ENCODE results near the gene SMYD5.
"Not testable (repeated sequence)": the region's sequence is repeated elsewhere in the genome, so short reads cannot be mapped to it uniquely, and the experiment has no call there.

Gene SMYD5

GRCh38 chr2:73185965-73186364, 28.1 kb upstream of the SMYD5 start:
- peaks cover 9% of the 10 kb centered on the region for H3K9me3 Mint-ChIP-seq
- H3K27me3 Mint-ChIP-seq = peaks cover 33% of the 10 kb centered on the region
- DNase-seq = no peak
- no peaks in the 10 kb centered on the region for H3K36me3 Mint-ChIP-seq (ENCODE audit: low read depth)
- H3K4me3 Mint-ChIP-seq = no peak overlapping the region
- H3K27ac Mint-ChIP-seq = no peak overlapping the region
- H3K4me1 Mint-ChIP-seq (ENCODE audit: low read depth) = no peaks in the 10 kb centered on the region

- Mint-ChIP-seq H3K4me1 (ENCODE audit: low read depth) (no peaks in the 10 kb centered on the region), H3K27me3 (peaks cover 23% of the 10 kb centered on the region), H3K9me3 (peaks cover 9% of the 10 kb centered on the region), H3K36me3 (ENCODE audit: low read depth) (no peaks in the 10 kb centered on the region), H3K4me3 (no peak overlapping the region), H3K27ac (no peak overlapping the region)
- no peak for DNase-seq
Observed at GRCh38 chr2:73187549-73187948, 26.5 kb upstream of the SMYD5 start.

DNA sequence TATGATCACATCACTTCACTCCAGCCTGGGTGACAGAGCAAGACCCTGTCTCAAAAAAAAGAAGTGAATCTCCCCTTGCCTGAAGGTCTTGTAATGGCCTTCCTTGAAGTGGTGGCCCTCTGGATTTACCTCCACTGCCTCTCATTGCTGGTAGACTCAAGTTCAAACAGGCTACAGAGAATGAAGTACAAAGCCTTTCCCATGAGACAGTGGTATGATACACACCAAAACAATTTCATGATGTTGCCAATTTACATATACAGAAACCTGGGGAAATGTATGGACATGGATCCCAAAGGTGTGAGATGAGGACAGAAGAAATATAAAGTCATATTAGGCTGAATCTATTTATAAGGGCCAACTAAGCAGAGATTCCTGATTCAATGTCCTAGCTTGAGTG, 16.5 kb upstream of the SMYD5 start:
- peaks cover 7% of the 10 kb centered on the region for H3K4me1 Mint-ChIP-seq (ENCODE audit: low read depth)
- H3K9me3 Mint-ChIP-seq = no peaks in the 10 kb centered on the region
- no peak for DNase-seq
- H3K27me3 Mint-ChIP-seq = peaks cover 48% of the 10 kb centered on the region
- no peak overlapping the region for H3K4me3 Mint-ChIP-seq
- H3K27ac Mint-ChIP-seq = no peak overlapping the region
- no peaks in the 10 kb centered on the region for H3K36me3 Mint-ChIP-seq (ENCODE audit: low read depth)

GRCh38 chr2:73200281-73200680, 13.8 kb upstream of the SMYD5 start:
- peaks cover 69% of the 10 kb centered on the region for H3K27me3 Mint-ChIP-seq

GRCh38 chr2:73202156-73203054, 11.6 kb upstream of the SMYD5 start, which contains the start of gene NOTO:
Gene NOTO (plus strand): TSS chr2:73202574. CDS start chr2:73202667, 93 bp downstream.
- H3K36me3 Mint-ChIP-seq (ENCODE audit: low read depth) = no peaks in the 10 kb centered on the region
- peaks cover 10% of the 10 kb centered on the region for H3K4me1 Mint-ChIP-seq (ENCODE audit: low read depth)
- peaks cover 73% of the 10 kb centered on the region for H3K27me3 Mint-ChIP-seq
- H3K9me3 Mint-ChIP-seq = no peaks in the 10 kb centered on the region
- H3K27ac Mint-ChIP-seq = no peak within 1 kb of the TSS
- peak within 1 kb of the TSS; percentile 31 for H3K4me3 Mint-ChIP-seq
- peak; percentile 43 for DNase-seq

More at GRCh38 chr2:73200281-73200680, 13.8 kb upstream of the SMYD5 start:
- H3K36me3 Mint-ChIP-seq (ENCODE audit: low read depth); H3K27ac Mint-ChIP-seq; H3K4me3 Mint-ChIP-seq; H3K9me3 Mint-ChIP-seq; DNase-seq: not testable (repeated sequence)
- peaks cover 10% of the 10 kb centered on the region for H3K4me1 Mint-ChIP-seq (ENCODE audit: low read depth)

GRCh38 chr2:73203055-73203681, 10.9 kb upstream of the SMYD5 start:
- Mint-ChIP-seq H3K27me3 (peaks cover 69% of the 10 kb centered on the region), H3K9me3 (no peaks in the 10 kb centered on the region), H3K36me3 (ENCODE audit: low read depth) (no peaks in the 10 kb centered on the region), H3K4me1 (ENCODE audit: low read depth) (peaks cover 10% of the 10 kb centered on the region), H3K27ac (no peak overlapping the region), H3K4me3 (no peak overlapping the region)
- DNase-seq = peak; percentile 35

GRCh38 chr2:73205611-73206010, 8.4 kb upstream of the SMYD5 start:
- peaks cover 49% of the 10 kb centered on the region for H3K27me3 Mint-ChIP-seq
- H3K9me3 Mint-ChIP-seq = no peaks in the 10 kb centered on the region
- no peak for DNase-seq
- peaks cover 9% of the 10 kb centered on the region for H3K4me1 Mint-ChIP-seq (ENCODE audit: low read depth)
- H3K4me3 Mint-ChIP-seq = no peak overlapping the region
- no peaks in the 10 kb centered on the region for H3K36me3 Mint-ChIP-seq (ENCODE audit: low read depth)
- H3K27ac Mint-ChIP-seq = no peak overlapping the region

GRCh38 chr2:73208258-73208657, 5.8 kb upstream of the SMYD5 start:
- Mint-ChIP-seq H3K27me3 (peaks cover 31% of the 10 kb centered on the region), H3K4me1 (ENCODE audit: low read depth) (peaks cover 12% of the 10 kb centered on the region), H3K36me3 (ENCODE audit: low read depth) (no peaks in the 10 kb centered on the region), H3K9me3 (no peaks in the 10 kb centered on the region), H3K4me3 (no peak overlapping the region), H3K27ac (no peak overlapping the region)
- no peak for DNase-seq

GRCh38 chr2:73210019-73210418, 4.0 kb upstream of the SMYD5 start:
- Mint-ChIP-seq H3K4me1 (ENCODE audit: low read depth) (peaks cover 21% of the 10 kb centered on the region), H3K9me3 (no peaks in the 10 kb centered on the region), H3K27ac (no peak overlapping the region), H3K4me3 (no peak overlapping the region), H3K27me3 (peaks cover 17% of the 10 kb centered on the region), H3K36me3 (ENCODE audit: low read depth) (peaks cover 9% of the 10 kb centered on the region)
- DNase-seq = no peak

- Mint-ChIP-seq H3K36me3 (ENCODE audit: low read depth) (peaks cover 10% of the 10 kb centered on the region), H3K9me3 (no peaks in the 10 kb centered on the region), H3K27me3 (peaks cover 12% of the 10 kb centered on the region), H3K4me3 (no peak overlapping the region), H3K4me1 (ENCODE audit: low read depth) (peaks cover 28% of the 10 kb centered on the region), H3K27ac (no peak overlapping the region)
- no peak for DNase-seq
Observed at GRCh38 chr2:73210696-73211095, 3.3 kb upstream of the SMYD5 start.

- peaks cover 33% of the 10 kb centered on the region for H3K4me1 Mint-ChIP-seq (ENCODE audit: low read depth)
- H3K9me3 Mint-ChIP-seq = no peaks in the 10 kb centered on the region
- peaks cover 10% of the 10 kb centered on the region for H3K36me3 Mint-ChIP-seq (ENCODE audit: low read depth)
- H3K4me3 Mint-ChIP-seq = no peak overlapping the region
- no peak overlapping the region for H3K27ac Mint-ChIP-seq
- DNase-seq = no peak
- peaks cover 3% of the 10 kb centered on the region for H3K27me3 Mint-ChIP-seq
Observed at GRCh38 chr2:73212098-73212447, 2.0 kb upstream of the SMYD5 start.

DNA sequence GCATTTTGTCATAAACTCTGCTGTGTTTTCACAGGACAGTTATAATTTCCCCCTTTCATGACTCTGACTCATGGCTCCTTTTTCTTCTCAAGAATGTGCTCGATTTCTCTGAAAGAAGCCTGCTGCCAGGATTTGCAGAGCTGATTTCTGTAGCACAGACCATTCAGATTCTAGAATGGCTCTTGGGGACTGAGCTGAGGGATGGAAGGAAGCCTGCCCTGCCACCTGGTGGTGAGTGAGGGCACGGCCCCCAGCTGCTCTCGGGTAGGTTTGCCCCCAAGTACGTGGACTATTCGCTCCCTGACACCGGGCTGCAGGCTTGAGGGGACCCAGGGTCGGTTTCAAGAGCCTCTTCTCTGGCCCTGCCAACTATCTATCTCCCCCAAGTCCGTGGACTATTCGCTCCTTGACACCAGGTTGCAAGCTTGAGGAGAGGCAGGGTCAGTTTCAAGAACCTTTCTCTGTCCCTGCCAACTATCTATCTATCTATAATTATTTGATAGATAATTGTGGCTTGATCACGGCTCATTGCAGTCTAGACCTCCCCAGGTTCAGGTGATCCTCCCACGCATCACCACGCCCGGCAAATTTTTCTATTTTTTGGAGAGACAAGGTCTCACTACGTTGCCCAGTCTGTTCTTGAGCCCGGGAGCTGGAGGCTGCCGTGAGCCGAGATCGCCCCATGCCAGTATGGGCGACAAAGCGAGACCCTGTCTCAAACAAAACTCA, 1.4 kb upstream of the SMYD5 start:
- H3K27me3 Mint-ChIP-seq = peaks cover 2% of the 10 kb centered on the region

GRCh38 chr2:73215254-73215653, 1.2 kb downstream of the SMYD5 start:
- Mint-ChIP-seq H3K27ac (peak overlapping the region; percentile 97), H3K27me3 (no peaks in the 10 kb centered on the region), H3K36me3 (ENCODE audit: low read depth) (peaks cover 30% of the 10 kb centered on the region), H3K9me3 (no peaks in the 10 kb centered on the region), H3K4me3 (peak overlapping the region; percentile 95), H3K4me1 (ENCODE audit: low read depth) (peaks cover 38% of the 10 kb centered on the region)
- no peak for DNase-seq

More for the DNA sequence above, 1.4 kb upstream of the SMYD5 start:
- H3K27ac Mint-ChIP-seq = peak overlapping the region; percentile 40
- no peak overlapping the region for H3K4me3 Mint-ChIP-seq
- H3K36me3 Mint-ChIP-seq (ENCODE audit: low read depth) = peaks cover 10% of the 10 kb centered on the region
- peak; percentile 85 for DNase-seq
- no peaks in the 10 kb centered on the region for H3K9me3 Mint-ChIP-seq
- peaks cover 35% of the 10 kb centered on the region for H3K4me1 Mint-ChIP-seq (ENCODE audit: low read depth)

DNA sequence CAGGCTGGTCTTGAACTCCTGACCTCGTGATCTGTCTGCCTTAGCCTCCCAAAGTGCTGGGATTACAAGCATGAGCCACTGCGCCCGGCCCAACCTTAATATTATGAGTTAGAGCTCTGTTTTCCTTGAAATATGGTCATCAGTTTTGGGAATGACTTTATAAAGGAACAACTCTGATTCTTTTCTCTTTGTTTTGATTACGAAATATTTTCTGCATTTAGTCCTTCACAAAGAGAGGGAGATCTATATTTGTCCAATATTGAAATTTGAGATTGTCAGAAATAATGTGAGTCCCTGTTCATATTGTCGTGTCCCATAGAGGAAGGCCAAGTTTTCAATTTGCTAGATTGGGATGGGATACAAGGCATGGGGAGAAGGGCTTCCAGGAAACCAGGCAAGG, 3.1 kb downstream of the SMYD5 start:
- peak overlapping the region; percentile 60 for H3K27ac Mint-ChIP-seq
- no peaks in the 10 kb centered on the region for H3K9me3 Mint-ChIP-seq
- no peak for DNase-seq
- H3K4me1 Mint-ChIP-seq (ENCODE audit: low read depth) = peaks cover 37% of the 10 kb centered on the region
- H3K27me3 Mint-ChIP-seq = no peaks in the 10 kb centered on the region
- no peak overlapping the region for H3K4me3 Mint-ChIP-seq
- peaks cover 49% of the 10 kb centered on the region for H3K36me3 Mint-ChIP-seq (ENCODE audit: low read depth)
